A549 (cell line): ENCODE results near the gene HDLBP. TPM values are rescaled to one million over a fixed set of nuclear protein-coding genes. Genes with fewer than 3 reads are reported as not detected.
A peak's percentile ranks its signal among the peaks of the same experiment; 100 is the strongest.

Source experiments
- ATAC-seq, 2 experiments: fragments of 200-7000 bp in 1 of 2; fragments of >200 bp in 1 of 2; cut with Nextera tagmentation in 1 of 2; cut with Tn5 transposase in 1 of 2; 3 replicates each; pipeline versions ENCODE4 v1.8.0 to v1.9.1; 2018 to 2020; ENCODE audit warnings: mild to moderate bottlenecking in 1 of 2, moderate library complexity in 1 of 2
- CTCF ChIA-PET: fragments of 300-600 bp; sonication (Branson Sonifier 250); formaldehyde crosslinking; extraction: SDS; loops from one replicate; lab custom pipeline; 2021; ENCODE audit warnings: antibody characterized with exemption, inconsistent platforms; lab: Yijun Ruan, JAX
- POLR2A ChIA-PET: fragments of 350-600 bp; formaldehyde crosslinking; extraction: SDS; loops from one replicate; lab custom pipeline; 2021; ENCODE audit warnings: antibody characterized with exemption, inconsistent platforms; lab: Yijun Ruan, JAX
- DNase-seq, 2 experiments: peaks; one replicate each; pipeline versions ENCODE4 v3.0.0 to v3.0.0-alpha.2; 2011 to 2016; ENCODE audit warnings: low read depth in 1 of 2, low spot score in 1 of 2
- FAIRE-seq: peaks from 2 replicates; lab custom pipeline; 2011; peaks lifted over from hg19 to GRCh38; lab: Jason Lieb, UNC
- H3K27ac ChIP-seq, 2 experiments: fragments of >200 bp; sonication (Bioruptor Twin); formaldehyde crosslinking; 3 replicates each; pipeline ENCODE4 v1.5.1; 2016 to 2017
- H3K4me1 ChIP-seq: fragments of >200 bp; sonication (Bioruptor Twin); formaldehyde crosslinking; 3 replicates; pipeline ENCODE4 v1.6.1; 2016
- H3K4me2 ChIP-seq: fragments of >200 bp; sonication (Bioruptor Twin); formaldehyde crosslinking; 3 replicates; pipeline ENCODE4 v1.6.1; 2016
- H3K4me3 ChIP-seq: fragments of >200 bp; sonication (Bioruptor Twin); formaldehyde crosslinking; 3 replicates; pipeline ENCODE4 v1.5.1; 2016
- H3K9me3 ChIP-seq: fragments of >200 bp; sonication (Bioruptor Twin); formaldehyde crosslinking; 3 replicates; pipeline ENCODE4 v1.6.1; 2016
- CBX8 ChIP-seq: fragments of 200-600 bp; sonication (generic); IDR thresholded peaks from 2 replicates; pipeline ENCODE4 v1.6.1; 2016
- CEBPB ChIP-seq, 2 experiments: fragments of >200 bp in 1 of 2; sonication (Bioruptor Twin) in 1 of 2; formaldehyde crosslinking in 1 of 2; IDR thresholded peaks; 2 replicates each; pipeline ENCODE4 v1.6.1; 2012 to 2016
- CTCF ChIP-seq: fragments of >200 bp; sonication (Bioruptor Twin); formaldehyde crosslinking; IDR thresholded peaks from 3 replicates; pipeline ENCODE4 v1.5.1; 2016
- EHF ChIP-seq: fragments of 250-450 bp; sonication (Bioruptor Pico); IDR thresholded peaks from 2 replicates; pipeline ENCODE4 v1.5.0; 2020; ENCODE audit warnings: mild to moderate bottlenecking
- EHMT2 ChIP-seq: fragments of 200-600 bp; sonication (generic); IDR thresholded peaks from 2 replicates; pipeline ENCODE4 v1.6.1; 2016; ENCODE audit warnings: antibody characterized with exemption, low read depth, mild to moderate bottlenecking, moderate library complexity
- ESRRA ChIP-seq: fragments of 150-350 bp; IDR thresholded peaks from 2 replicates; pipeline ENCODE4 v1.6.1; 2014; ENCODE audit warnings: mild to moderate bottlenecking, low read length, borderline replicate concordance
- FOXS1 ChIP-seq: fragments of 250-450 bp; sonication (Bioruptor Pico); IDR thresholded peaks from 2 replicates; pipeline ENCODE4 v1.5.0; 2020; ENCODE audit warnings: mild to moderate bottlenecking, moderate library complexity
- HDAC2 ChIP-seq: fragments of 200-600 bp; sonication (generic); IDR thresholded peaks from 2 replicates; pipeline ENCODE4 v1.6.1; 2016
- HES2 ChIP-seq: fragments of >200 bp; sonication (Bioruptor Twin); formaldehyde crosslinking; IDR thresholded peaks from 2 replicates; pipeline ENCODE4 v1.6.1; 2016
- HOXB13 ChIP-seq: fragments of 250-450 bp; sonication (Bioruptor Pico); IDR thresholded peaks from 2 replicates; pipeline ENCODE4 v1.5.0; 2020; ENCODE audit warnings: low read depth, mild to moderate bottlenecking, moderate library complexity
- JUNB ChIP-seq: fragments of >200 bp; sonication (Bioruptor Twin); formaldehyde crosslinking; IDR thresholded peaks from 2 replicates; pipeline ENCODE4 v1.6.1; 2016
- KDM5A ChIP-seq: fragments of 200-600 bp; sonication (generic); IDR thresholded peaks from 2 replicates; pipeline ENCODE4 v1.6.1; 2016; ENCODE audit warnings: antibody characterized with exemption, mild to moderate bottlenecking
- MAFK ChIP-seq: fragments of 450-650 bp; IDR thresholded peaks from 2 replicates; pipeline ENCODE4 v1.6.1; 2014; ENCODE audit not compliant: partially characterized antibody
- MAX ChIP-seq: IDR thresholded peaks from 2 replicates; pipeline ENCODE4 v1.6.1; 2012
- MAZ ChIP-seq: fragments of 150-350 bp; IDR thresholded peaks from 2 replicates; pipeline ENCODE4 v1.6.1; 2014; ENCODE audit warnings: antibody characterized with exemption, low read depth, low read length, borderline replicate concordance
- NPAS2 ChIP-seq: fragments of 250-450 bp; sonication (Bioruptor Pico); IDR thresholded peaks from 2 replicates; pipeline ENCODE4 v1.8.0; 2022; ENCODE audit warnings: mild to moderate bottlenecking, moderate library complexity, borderline replicate concordance
- NR3C1 ChIP-seq: fragments of >200 bp; sonication (Bioruptor Twin); formaldehyde crosslinking; IDR thresholded peaks from 3 replicates; pipeline ENCODE4 v1.6.1; 2017
- PBX3 ChIP-seq: IDR thresholded peaks from 2 replicates; pipeline ENCODE4 v1.6.1; 2012
- PHF8 ChIP-seq: fragments of 200-600 bp; sonication (generic); IDR thresholded peaks from 2 replicates; pipeline ENCODE4 v1.6.1; 2016; ENCODE audit warnings: low read depth, mild to moderate bottlenecking, antibody characterized with exemption, moderate library complexity, borderline replicate concordance
- POLR2AphosphoS2 ChIP-seq: conservative IDR thresholded peaks from 2 replicates; pipeline ENCODE4 v1.6.1; 2012; ENCODE audit warnings: low read length, improper control_type of control experiment, inconsistent platforms
- RAD21 ChIP-seq, 2 experiments: fragments of >200 bp in 1 of 2; sonication (Bioruptor Twin) in 1 of 2; formaldehyde crosslinking in 1 of 2; IDR thresholded peaks in 1 of 2; conservative IDR thresholded peaks in 1 of 2; 2 replicates in 1 of 2; 3 replicates in 1 of 2; pipeline ENCODE4 v1.6.1; 2012 to 2018; ENCODE audit warnings: inconsistent platforms in 1 of 2
- RARB ChIP-seq: fragments of 250-450 bp; sonication (Bioruptor Pico); IDR thresholded peaks from 2 replicates; pipeline ENCODE4 v1.8.0; 2021; ENCODE audit warnings: mild to moderate bottlenecking, moderate library complexity
- RCOR1 ChIP-seq: fragments of 150-350 bp; IDR thresholded peaks from 2 replicates; pipeline ENCODE4 v1.6.1; 2014; ENCODE audit warnings: antibody characterized with exemption, low read length, low read depth
- SREBF2 ChIP-seq: fragments of 450-650 bp; IDR thresholded peaks from 2 replicates; pipeline ENCODE4 v1.6.1; 2014; ENCODE audit warnings: mild to moderate bottlenecking, moderate library complexity
- ZNF302 ChIP-seq: fragments of 250-450 bp; sonication (Bioruptor Pico); IDR thresholded peaks from 2 replicates; pipeline ENCODE4 v1.9.0; 2021; ENCODE audit warnings: inconsistent platforms, mild to moderate bottlenecking, moderate library complexity
- ZSCAN20 ChIP-seq: fragments of 250-450 bp; sonication (Bioruptor Pico); IDR thresholded peaks from 2 replicates; pipeline ENCODE4 v1.8.0; 2022; ENCODE audit warnings: mild to moderate bottlenecking, moderate library complexity
- WGBS: methylation state at CpG from one replicate; pipeline ENCODE4 v1.1.6; 2017; ENCODE audit errors: missing lambda C conversion rate; 5-methylcytosine and 5-hydroxymethylcytosine counted together
- polyA plus RNA-seq, 4 experiments: library from polyadenylated mRNA; depleted of rRNA in 3 of 4; stranded (reverse); fragments of >200 nt; fragmentation: RNase III in 1 of 4; extraction: RNeasy Plus Mini Kit Qiagen cat#74134 plus additional on column Dnase treatment in 1 of 4; gene quantifications; 2 replicates in 3 of 4; 3 replicates in 1 of 4; pipeline ENCODE4 v1.2.3, GENCODE V29; 2011 to 2017
- TF ChIP-seq, protein P1 (sequence below): fragments of 200-600 bp; sonication (generic); IDR thresholded peaks from 2 replicates; pipeline ENCODE4 v1.6.1; 2016; ENCODE audit warnings: antibody characterized with exemption, mild to moderate bottlenecking, moderate library complexity

HDLBP gene
- polyA plus RNA-seq, 2 of the 4 experiments (the other 2 are of a cell fraction) = 248 to 292 TPM

- FAIRE-seq = no peak
- H3K4me3 ChIP-seq = no peak overlapping the region
- POLR2A ChIA-PET = no interaction called here
- H3K4me1 ChIP-seq = peaks cover 31% of the 10 kb centered on the region
- DNase-seq = no peak
- no peak overlapping the region for H3K27ac ChIP-seq
- H3K4me2 ChIP-seq = 0 out of 3 replicates have a peak overlapping the region, but pooled peaks have one; percentile 26
- H3K9me3 ChIP-seq = no peaks in the 10 kb centered on the region
- no peak for ATAC-seq
- no peak for TF ChIP-seq NPAS2
- no peak for TF ChIP-seq HES2
- TF ChIP-seq PBX3 = no peak
- no peak for TF ChIP-seq MAX
- no peak for TF ChIP-seq ZNF302 (CRISPR knock-in tag)
- no peak for TF ChIP-seq KDM5A
- no peak for TF ChIP-seq JUNB
- TF ChIP-seq MAZ = no peak
- no peak for TF ChIP-seq SREBF2
- no peak for TF ChIP-seq ZSCAN20 (CRISPR knock-in tag)
- TF ChIP-seq CEBPB (IDR thresholded peaks at IDR 0.05) = no peak
- TF ChIP-seq EHMT2 = no peak
- TF ChIP-seq FOXS1 = no peak
- CTCF ChIA-PET = interaction anchor here (1.4 kb wide), 1 partner anchor 460 kb away, joined by 3 read pairs; no protein-coding TSS in a partner anchor
- 94% methylated on average over 13 of the region's 13 CpGs for WGBS
Measured at GRCh38 chr2:241310917-241311566, 4.4 kb downstream of the HDLBP start.

DNA sequence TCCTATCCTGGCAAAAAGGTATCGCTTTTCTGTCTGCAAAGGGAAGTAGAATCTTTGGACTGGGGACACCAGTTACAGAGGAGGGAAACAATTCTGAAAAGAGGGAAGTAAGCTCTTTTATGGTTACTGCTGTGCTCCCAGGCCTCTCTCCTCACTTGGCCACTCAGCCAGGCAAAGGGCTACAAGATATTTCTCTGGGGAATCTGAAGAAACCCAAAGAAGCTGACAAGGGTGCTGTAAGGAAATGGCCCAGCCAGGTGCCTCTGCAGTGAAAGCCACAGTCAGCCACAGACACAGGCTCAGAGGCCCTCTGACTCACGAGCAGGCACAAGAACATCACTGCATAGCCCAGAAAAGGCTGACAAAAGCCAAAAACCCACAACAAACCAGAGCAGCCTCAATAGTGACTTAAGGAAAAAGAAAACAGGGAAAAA lies 5.8 kb downstream of the HDLBP start:
- Histone ChIP-seq H3K4me3 (no peak overlapping the region), H3K4me1 (peaks cover 31% of the 10 kb centered on the region), H3K27ac (no peak overlapping the region), H3K4me2 (no peak overlapping the region), H3K9me3 (no peaks in the 10 kb centered on the region)
- no peak for TF ChIP-seq RCOR1
- no peak for TF ChIP-seq ESRRA
- no peak for TF ChIP-seq RARB (CRISPR knock-in tag)
- no peak for TF ChIP-seq MAX
- TF ChIP-seq POLR2AphosphoS2 = no peak
- TF ChIP-seq EHF (CRISPR knock-in tag) = no peak
- TF ChIP-seq HDAC2 = no peak
- no peak for TF ChIP-seq EHMT2
- no peak for TF ChIP-seq RAD21 (conservative IDR thresholded peaks at IDR 0.05 in 1 of 2, IDR thresholded peaks at IDR 0.05 in 1 of 2)
- no peak for TF ChIP-seq HOXB13 (CRISPR knock-in tag)
- DNase-seq = no peak
- ChIA-PET CTCF (no interaction called here), POLR2A (no interaction called here)
- no peak for FAIRE-seq
- 93% methylated on average over 2 of the region's 2 CpGs for WGBS
- ATAC-seq = no peak

GRCh38 chr2:241308832-241309500 lies 6.5 kb downstream of the HDLBP start:
- H3K4me2 ChIP-seq = no peak overlapping the region
- H3K4me3 ChIP-seq = no peak overlapping the region
- H3K4me1 ChIP-seq = peaks cover 30% of the 10 kb centered on the region
- CTCF ChIA-PET = no interaction called here
- POLR2A ChIA-PET = interaction anchor here (0.5 kb wide), 1 partner anchor 230 kb away, joined by 4 read pairs; no protein-coding TSS in a partner anchor
- ATAC-seq (no peak), DNase-seq (no peak), FAIRE-seq (no peak)
- 89% methylated on average over 18 of the region's 18 CpGs for WGBS
- no peaks in the 10 kb centered on the region for H3K9me3 ChIP-seq
- no peak overlapping the region for H3K27ac ChIP-seq
- TF ChIP-seq EHMT2 = no peak
- no peak for TF ChIP-seq MAFK
- TF ChIP-seq, protein P1, sequence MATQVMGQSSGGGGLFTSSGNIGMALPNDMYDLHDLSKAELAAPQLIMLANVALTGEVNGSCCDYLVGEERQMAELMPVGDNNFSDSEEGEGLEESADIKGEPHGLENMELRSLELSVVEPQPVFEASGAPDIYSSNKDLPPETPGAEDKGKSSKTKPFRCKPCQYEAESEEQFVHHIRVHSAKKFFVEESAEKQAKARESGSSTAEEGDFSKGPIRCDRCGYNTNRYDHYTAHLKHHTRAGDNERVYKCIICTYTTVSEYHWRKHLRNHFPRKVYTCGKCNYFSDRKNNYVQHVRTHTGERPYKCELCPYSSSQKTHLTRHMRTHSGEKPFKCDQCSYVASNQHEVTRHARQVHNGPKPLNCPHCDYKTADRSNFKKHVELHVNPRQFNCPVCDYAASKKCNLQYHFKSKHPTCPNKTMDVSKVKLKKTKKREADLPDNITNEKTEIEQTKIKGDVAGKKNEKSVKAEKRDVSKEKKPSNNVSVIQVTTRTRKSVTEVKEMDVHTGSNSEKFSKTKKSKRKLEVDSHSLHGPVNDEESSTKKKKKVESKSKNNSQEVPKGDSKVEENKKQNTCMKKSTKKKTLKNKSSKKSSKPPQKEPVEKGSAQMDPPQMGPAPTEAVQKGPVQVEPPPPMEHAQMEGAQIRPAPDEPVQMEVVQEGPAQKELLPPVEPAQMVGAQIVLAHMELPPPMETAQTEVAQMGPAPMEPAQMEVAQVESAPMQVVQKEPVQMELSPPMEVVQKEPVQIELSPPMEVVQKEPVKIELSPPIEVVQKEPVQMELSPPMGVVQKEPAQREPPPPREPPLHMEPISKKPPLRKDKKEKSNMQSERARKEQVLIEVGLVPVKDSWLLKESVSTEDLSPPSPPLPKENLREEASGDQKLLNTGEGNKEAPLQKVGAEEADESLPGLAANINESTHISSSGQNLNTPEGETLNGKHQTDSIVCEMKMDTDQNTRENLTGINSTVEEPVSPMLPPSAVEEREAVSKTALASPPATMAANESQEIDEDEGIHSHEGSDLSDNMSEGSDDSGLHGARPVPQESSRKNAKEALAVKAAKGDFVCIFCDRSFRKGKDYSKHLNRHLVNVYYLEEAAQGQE = no peak
- no peak for TF ChIP-seq RARB (CRISPR knock-in tag)
- no peak for TF ChIP-seq CTCF
- TF ChIP-seq NR3C1 = no peak
- TF ChIP-seq EHF (CRISPR knock-in tag) = no peak
- no peak for TF ChIP-seq PHF8
- no peak for TF ChIP-seq CBX8
